GM19099 (cell line): ENCODE results near the gene POLR2B.

Source experiments
- POLR2A ChIP-seq: IDR thresholded peaks from 3 replicates; pipeline ENCODE4 v1.6.1; 2011; ENCODE audit warnings: low read depth; ENCODE audit not compliant: insufficient read length; ENCODE audit errors: extremely low read depth

The POLR2B gene

GRCh38 chr4:57037982-57038604, 59.4 kb downstream of the POLR2B start:
- TF ChIP-seq POLR2A, result no peak

GRCh38 chr4:57039345-57039744, 60.6 kb downstream of the POLR2B start:
- TF ChIP-seq POLR2A, result no peak

GRCh38 chr4:57040510-57040909, 61.8 kb downstream of the POLR2B start:
- no peak for TF ChIP-seq POLR2A

- no peak for TF ChIP-seq POLR2A
These were observed 62.3 kb downstream of the POLR2B start for GRCh38 chr4:57041020-57041419.

- TF ChIP-seq POLR2A, result no peak
These were observed 64.0 kb downstream of the POLR2B start for GRCh38 chr4:57042711-57043169.

GRCh38 chr4:57043347-57044251, 64.9 kb downstream of the POLR2B start:
- TF ChIP-seq POLR2A, result no peak

GRCh38 chr4:57044279-57044678, 65.6 kb downstream of the POLR2B start:
- TF ChIP-seq POLR2A, result no peak

GRCh38 chr4:57044996-57045395, 66.3 kb downstream of the POLR2B start:
- TF ChIP-seq POLR2A, result no peak

GRCh38 chr4:57048590-57049304, 70.1 kb downstream of the POLR2B start:
- TF ChIP-seq POLR2A, result no peak

GRCh38 chr4:57051095-57051494, 72.4 kb downstream of the POLR2B start:
- no peak for TF ChIP-seq POLR2A

- TF ChIP-seq POLR2A, result no peak
These were observed 72.8 kb downstream of the POLR2B start for GRCh38 chr4:57051524-57051923.

GRCh38 chr4:57053508-57053907, 74.8 kb downstream of the POLR2B start:
- TF ChIP-seq POLR2A, result no peak

- TF ChIP-seq POLR2A, result no peak
These were observed 77.2 kb downstream of the POLR2B start for GRCh38 chr4:57055886-57056285.

GRCh38 chr4:57059890-57060716, 81.4 kb downstream of the POLR2B start:
- TF ChIP-seq POLR2A, result no peak

- no peak for TF ChIP-seq POLR2A
These were observed 82.7 kb downstream of the POLR2B start for GRCh38 chr4:57061395-57061794.
